Skeletal muscle satellite cell (primary cell): ENCODE data around the gene ASTN2.

Experiments
- H3K27me3 ChIP-seq: 2 replicates; pipeline ENCODE4 v1.7.0; 2013; ENCODE audit warnings: low read length; ENCODE audit not compliant: control insufficient read depth, insufficient read depth
- H3K36me3 ChIP-seq: 2 replicates; pipeline ENCODE4 v1.7.0; 2013; ENCODE audit warnings: mild to moderate bottlenecking, control low read depth, low read length; ENCODE audit not compliant: insufficient read depth
- H3K4me1 ChIP-seq: 2 replicates; pipeline ENCODE4 v1.7.0; 2013; ENCODE audit warnings: low read length; ENCODE audit not compliant: control insufficient read depth, insufficient read depth
- H3K4me2 ChIP-seq: 2 replicates; pipeline ENCODE4 v1.7.0; 2013; ENCODE audit warnings: mild to moderate bottlenecking, low read length
- H3K4me3 ChIP-seq: 2 replicates; pipeline ENCODE4 v1.7.0; 2013; ENCODE audit warnings: low read length
- H3K9ac ChIP-seq: 2 replicates; pipeline ENCODE4 v1.7.0; 2013; ENCODE audit warnings: mild to moderate bottlenecking, low read depth, low read length, moderate library complexity
- H3K9me3 ChIP-seq: replicated peaks from 2 replicates; pipeline ENCODE4 v1.7.0; 2013; ENCODE audit warnings: mild to moderate bottlenecking, control low read depth, low read length

The ASTN2 gene

GRCh38 chr9:116520218-116520617 lies 894.6 kb downstream of the ASTN2 start:
- Histone ChIP-seq H3K27me3 (no peaks in the 10 kb centered on the region), H3K9me3 (no peaks in the 10 kb centered on the region)

GRCh38 chr9:116516456-116516855 lies 898.4 kb downstream of the ASTN2 start:
- H3K9me3 ChIP-seq: no peaks in the 10 kb centered on the region
- H3K27me3 ChIP-seq: no peaks in the 10 kb centered on the region
- no peaks in the 10 kb centered on the region for H3K4me1 ChIP-seq
- H3K9ac ChIP-seq: no peak overlapping the region
- H3K4me2 ChIP-seq: no peak overlapping the region
- H3K4me3 ChIP-seq: no peak overlapping the region
- no peaks in the 10 kb centered on the region for H3K36me3 ChIP-seq

More at GRCh38 chr9:116520218-116520617, 894.6 kb downstream of the ASTN2 start:
- H3K4me3 ChIP-seq: no peak overlapping the region
- H3K36me3 ChIP-seq: no peaks in the 10 kb centered on the region
- H3K9ac ChIP-seq: no peak overlapping the region
- H3K4me1 ChIP-seq: no peaks in the 10 kb centered on the region
- no peak overlapping the region for H3K4me2 ChIP-seq

GRCh38 chr9:116515541-116515940 lies 899.3 kb downstream of the ASTN2 start:
- Histone ChIP-seq H3K4me3 (no peak overlapping the region), H3K9ac (no peak overlapping the region), H3K9me3 (no peaks in the 10 kb centered on the region), H3K4me2 (no peak overlapping the region), H3K36me3 (no peaks in the 10 kb centered on the region), H3K4me1 (no peaks in the 10 kb centered on the region), H3K27me3 (no peaks in the 10 kb centered on the region)

GRCh38 chr9:116506685-116507084 lies 908.2 kb downstream of the ASTN2 start:
- Histone ChIP-seq H3K27me3 (no peaks in the 10 kb centered on the region), H3K9me3 (no peaks in the 10 kb centered on the region), H3K4me2 (no peak overlapping the region), H3K9ac (no peak overlapping the region), H3K4me1 (no peaks in the 10 kb centered on the region), H3K4me3 (no peak overlapping the region), H3K36me3 (no peaks in the 10 kb centered on the region)

GRCh38 chr9:116504893-116505480 lies 909.9 kb downstream of the ASTN2 start:
- no peak overlapping the region for H3K4me3 ChIP-seq
- no peaks in the 10 kb centered on the region for H3K27me3 ChIP-seq
- H3K36me3 ChIP-seq: no peaks in the 10 kb centered on the region
- H3K9me3 ChIP-seq: no peaks in the 10 kb centered on the region
- no peak overlapping the region for H3K4me2 ChIP-seq
- no peak overlapping the region for H3K9ac ChIP-seq
- H3K4me1 ChIP-seq: peaks cover 5% of the 10 kb centered on the region

GRCh38 chr9:116504081-116504480 lies 910.8 kb downstream of the ASTN2 start:
- Histone ChIP-seq H3K9me3 (no peaks in the 10 kb centered on the region), H3K4me3 (no peak overlapping the region), H3K27me3 (no peaks in the 10 kb centered on the region)

GRCh38 chr9:116502746-116503145 lies 912.1 kb downstream of the ASTN2 start:
- H3K9ac ChIP-seq: no peak overlapping the region
- H3K9me3 ChIP-seq: no peaks in the 10 kb centered on the region
- H3K4me2 ChIP-seq: no peak overlapping the region
- peaks cover 4% of the 10 kb centered on the region for H3K27me3 ChIP-seq
- peaks cover 7% of the 10 kb centered on the region for H3K4me1 ChIP-seq
- no peaks in the 10 kb centered on the region for H3K36me3 ChIP-seq
- H3K4me3 ChIP-seq: no peak overlapping the region

More at GRCh38 chr9:116504081-116504480, 910.8 kb downstream of the ASTN2 start:
- Histone ChIP-seq H3K36me3 (no peaks in the 10 kb centered on the region), H3K4me2 (no peak overlapping the region), H3K4me1 (peaks cover 7% of the 10 kb centered on the region), H3K9ac (no peak overlapping the region)

GRCh38 chr9:116501871-116502270 lies 913.0 kb downstream of the ASTN2 start:
- Histone ChIP-seq H3K27me3 (peaks cover 10% of the 10 kb centered on the region), H3K9ac (no peak overlapping the region), H3K4me2 (no peak overlapping the region), H3K36me3 (no peaks in the 10 kb centered on the region), H3K4me3 (no peak overlapping the region), H3K9me3 (no peaks in the 10 kb centered on the region), H3K4me1 (peaks cover 7% of the 10 kb centered on the region)

- peaks cover 15% of the 10 kb centered on the region for H3K27me3 ChIP-seq
- no peak overlapping the region for H3K4me3 ChIP-seq
- H3K4me1 ChIP-seq: peaks cover 7% of the 10 kb centered on the region
- no peak overlapping the region for H3K4me2 ChIP-seq
- H3K9ac ChIP-seq: no peak overlapping the region
- no peaks in the 10 kb centered on the region for H3K36me3 ChIP-seq
- H3K9me3 ChIP-seq: no peaks in the 10 kb centered on the region
These were observed 914.6 kb downstream of the ASTN2 start for GRCh38 chr9:116499986-116500871.

- Histone ChIP-seq H3K9ac (no peak overlapping the region), H3K4me3 (no peak overlapping the region), H3K36me3 (no peaks in the 10 kb centered on the region), H3K27me3 (peaks cover 15% of the 10 kb centered on the region), H3K4me2 (no peak overlapping the region), H3K9me3 (no peaks in the 10 kb centered on the region), H3K4me1 (peaks cover 7% of the 10 kb centered on the region)
These were observed 915.4 kb downstream of the ASTN2 start for GRCh38 chr9:116499434-116499833.

- H3K4me1 ChIP-seq: peaks cover 15% of the 10 kb centered on the region
- H3K4me2 ChIP-seq: no peak overlapping the region
- H3K9me3 ChIP-seq: no peaks in the 10 kb centered on the region
- H3K4me3 ChIP-seq: no peak overlapping the region
- H3K27me3 ChIP-seq: peaks cover 15% of the 10 kb centered on the region
- no peak overlapping the region for H3K9ac ChIP-seq
- no peaks in the 10 kb centered on the region for H3K36me3 ChIP-seq
These were observed 917.6 kb downstream of the ASTN2 start for GRCh38 chr9:116497095-116497890.
